NCI-H2227 (cell line): ENCODE results near the gene ABR.
"Not testable (repeated sequence)": the region's sequence is repeated elsewhere in the genome, so short reads cannot be mapped to it uniquely, and the experiment has no call there.

Source experiments
- DNase-seq: peaks from one replicate; lab custom pipeline; 2025; ENCODE audit not compliant: unreplicated experiment; lab: John Stamatoyannopoulos, UW

ABR gene

GRCh38 chr17:1050246-1050995 is 129.4 kb downstream of the ABR start:
- no peak for DNase-seq

- no peak for DNase-seq
Measured at GRCh38 chr17:1049446-1050225, 130.1 kb downstream of the ABR start.

GRCh38 chr17:1048516-1049115 is 131.2 kb downstream of the ABR start:
- not testable (repeated sequence) for DNase-seq

DNA sequence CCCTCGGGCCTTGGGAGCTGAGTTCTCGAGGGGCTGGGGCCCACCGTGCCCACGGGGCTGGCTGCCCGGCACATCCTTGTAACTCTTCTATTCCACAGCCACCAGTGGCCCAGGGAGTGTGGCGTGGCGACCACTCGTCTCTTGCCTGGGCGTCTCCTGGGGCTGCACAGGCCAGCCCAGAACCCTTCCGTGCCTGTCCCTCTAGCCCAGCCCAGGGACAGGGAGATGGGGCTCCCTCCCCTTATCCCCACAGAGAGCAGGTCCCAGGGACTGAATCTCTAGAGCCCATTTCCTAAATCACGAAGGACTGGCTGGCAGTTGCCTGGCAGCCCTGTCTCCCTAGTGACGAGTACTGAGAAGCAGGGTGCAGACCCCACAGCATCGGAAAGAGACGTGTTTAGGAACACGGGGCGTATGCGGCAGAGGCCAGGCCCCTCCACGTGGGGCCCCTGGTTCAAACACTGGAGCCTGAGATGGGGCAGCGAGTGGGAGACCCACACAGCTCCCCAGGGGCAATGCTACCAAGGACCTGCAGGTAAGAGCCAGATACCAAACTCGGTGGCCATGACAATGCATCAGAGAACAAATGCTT is 131.8 kb downstream of the ABR start:
- no peak for DNase-seq

- no peak for DNase-seq
Measured at GRCh38 chr17:1047177-1047878, 132.5 kb downstream of the ABR start.

DNA sequence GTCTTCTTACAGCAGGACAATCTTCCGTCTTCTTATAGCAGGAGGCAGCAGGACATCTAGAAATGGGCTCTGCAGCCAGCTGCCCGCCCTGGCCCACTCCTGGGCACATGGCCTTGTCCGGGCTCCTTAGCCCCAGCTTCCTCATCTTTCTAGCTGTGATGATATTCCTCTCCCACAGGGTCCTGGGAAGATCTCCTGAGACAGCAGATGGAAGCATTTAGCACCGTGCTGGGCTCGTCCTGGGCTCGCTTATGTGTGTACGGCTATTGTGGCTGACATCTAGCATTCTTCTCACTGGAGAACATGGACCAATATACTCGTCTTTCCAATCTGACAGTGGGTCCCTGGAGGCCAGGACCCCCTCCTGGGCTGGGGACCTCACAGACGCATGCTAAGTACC is 134.3 kb downstream of the ABR start:
- DNase-seq: no peak

- DNase-seq: not testable (repeated sequence)
Measured at GRCh38 chr17:1044387-1045009, 135.3 kb downstream of the ABR start.

DNA sequence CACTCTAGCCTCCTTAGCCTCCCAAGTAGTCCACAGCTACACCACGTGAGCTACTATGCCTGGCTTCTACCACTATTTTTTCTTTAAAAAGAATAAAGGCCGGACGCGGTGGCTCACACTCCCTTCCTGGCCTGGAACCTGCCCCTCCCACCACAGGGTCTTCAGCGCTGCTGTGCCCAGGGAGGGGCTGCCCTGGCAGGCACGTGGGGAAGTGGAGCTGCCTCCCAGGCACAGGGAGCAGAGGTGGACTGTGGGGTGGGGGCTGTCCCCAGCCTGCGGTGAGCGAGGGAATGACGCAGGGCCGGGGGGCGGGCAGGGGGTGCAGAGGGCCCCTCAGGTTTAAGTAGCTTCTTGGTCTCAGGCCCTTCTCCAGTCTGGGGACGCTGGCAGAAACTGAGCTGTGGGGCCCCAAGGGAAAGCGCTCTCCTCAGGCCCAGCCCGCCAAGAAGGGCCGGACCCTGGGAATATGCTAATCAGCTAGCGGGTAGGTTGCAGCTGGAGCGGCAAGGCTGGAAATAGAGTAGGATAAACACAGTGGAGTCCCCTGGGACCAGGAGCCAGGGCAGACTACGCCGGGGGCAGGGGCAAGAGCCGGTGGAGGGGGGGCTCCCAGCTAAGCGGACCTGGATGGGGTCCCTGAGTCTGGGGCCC is 136.1 kb downstream of the ABR start:
- no peak for DNase-seq

- no peak for DNase-seq
Measured at GRCh38 chr17:1042486-1042885, 137.3 kb downstream of the ABR start.

DNA sequence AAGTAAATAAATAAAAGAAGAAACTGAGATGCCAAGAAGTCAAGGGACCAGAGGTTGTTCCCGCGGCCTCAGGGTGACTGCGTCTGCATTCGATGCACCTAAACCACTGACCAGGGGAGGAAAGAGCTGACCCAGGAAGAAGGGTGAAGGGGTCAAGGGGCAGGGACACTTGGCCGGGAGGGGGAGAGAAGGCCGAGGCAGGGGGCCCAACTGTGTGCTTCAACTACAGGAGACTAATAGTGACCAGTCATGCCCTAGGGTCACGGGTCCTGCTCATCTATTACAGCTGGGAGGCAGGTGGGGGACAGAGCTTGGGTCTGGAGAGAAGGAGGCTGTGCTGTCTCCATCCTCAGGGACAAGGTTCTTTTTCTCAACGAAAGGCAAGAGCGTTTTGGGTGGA is 138.0 kb downstream of the ABR start:
- no peak for DNase-seq

DNA sequence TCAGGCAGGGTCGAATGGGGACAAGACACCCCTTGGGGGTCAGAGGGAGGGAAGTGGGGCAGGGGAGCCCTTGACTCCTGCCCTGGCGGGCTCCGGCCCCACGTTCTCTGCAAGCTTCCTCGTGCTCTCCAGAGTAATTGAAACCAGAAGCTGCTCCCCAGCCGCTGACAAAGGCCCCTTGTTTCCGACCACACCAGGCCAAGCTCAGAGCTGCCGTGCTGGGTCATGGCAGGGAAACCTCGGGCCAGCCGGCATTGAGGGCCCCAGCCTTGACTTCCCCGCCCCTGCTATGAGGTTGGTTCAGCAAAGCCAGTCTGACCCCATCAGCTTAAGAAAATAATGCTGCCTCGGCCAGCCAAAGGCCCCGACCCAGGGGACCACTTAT is 139.6 kb downstream of the ABR start:
- no peak for DNase-seq

DNA sequence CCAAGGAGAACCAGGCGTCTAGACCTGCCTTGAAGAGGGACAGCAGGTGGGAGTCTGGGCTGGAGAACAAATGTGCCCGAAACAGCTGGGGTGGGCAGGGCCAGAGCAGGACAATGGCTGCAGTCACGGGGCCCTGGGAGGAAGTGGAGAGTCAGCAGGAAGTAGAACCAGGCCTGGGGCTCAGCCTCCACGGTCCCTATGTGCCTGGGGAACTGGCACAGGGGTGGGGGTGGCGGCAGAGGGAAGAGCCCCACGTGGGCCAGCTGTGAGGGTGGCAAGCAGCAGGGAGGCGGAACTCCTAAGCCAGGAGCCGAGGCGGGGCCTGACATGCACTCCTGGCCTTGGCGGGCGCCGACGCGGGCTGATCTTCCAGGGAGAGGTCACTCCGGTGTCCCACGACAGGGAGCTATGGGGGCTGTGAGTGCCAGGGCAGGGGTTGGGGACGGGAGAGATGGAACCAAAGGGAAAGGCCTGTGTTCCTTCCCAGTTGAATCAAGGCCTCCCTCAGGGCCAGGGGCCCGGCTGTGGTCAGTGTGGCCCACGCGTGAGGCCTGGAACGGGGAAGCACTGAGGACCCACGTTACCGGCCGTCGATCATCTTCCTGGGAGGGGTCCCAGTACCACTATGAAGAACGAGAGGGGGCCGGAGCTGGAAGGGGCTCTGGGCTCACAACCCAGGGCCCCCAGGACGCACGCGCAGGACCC is 140.1 kb downstream of the ABR start:
- no peak for DNase-seq

- DNase-seq: no peak
Measured at GRCh38 chr17:1039123-1039507, 140.7 kb downstream of the ABR start.

DNA sequence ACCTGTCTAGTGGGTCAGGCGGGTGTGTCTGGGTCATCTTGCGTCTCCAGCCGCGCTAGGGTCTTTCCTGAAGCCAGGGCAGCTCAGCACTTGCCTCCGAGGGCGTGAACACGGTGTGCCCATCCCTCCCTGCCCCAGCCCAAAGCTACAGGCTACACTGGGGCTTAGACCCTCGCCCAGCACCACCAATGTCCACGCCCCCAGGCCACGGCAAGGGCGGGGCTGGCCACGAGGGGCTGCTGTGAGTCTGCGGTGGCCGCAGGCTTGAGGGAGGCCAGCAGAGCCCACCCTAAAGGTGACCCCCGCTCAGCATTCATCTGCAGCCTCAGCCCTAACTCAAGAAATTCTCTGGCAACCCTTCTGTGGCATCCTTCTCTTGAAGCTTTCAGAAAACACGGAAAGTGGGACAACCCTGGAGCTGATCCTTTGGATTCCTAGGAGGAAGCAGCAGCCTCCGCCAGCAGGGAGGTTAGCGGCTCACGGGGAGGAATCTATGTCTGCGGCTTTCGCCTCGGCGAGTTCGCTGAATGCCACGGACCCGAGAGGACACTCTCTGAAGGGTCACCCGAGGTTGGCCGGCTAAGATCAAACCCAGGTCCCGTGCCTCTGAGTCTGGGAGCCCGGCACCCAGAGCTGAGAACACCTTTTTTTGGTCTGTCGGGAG is 141.2 kb downstream of the ABR start:
- DNase-seq: no peak

DNA sequence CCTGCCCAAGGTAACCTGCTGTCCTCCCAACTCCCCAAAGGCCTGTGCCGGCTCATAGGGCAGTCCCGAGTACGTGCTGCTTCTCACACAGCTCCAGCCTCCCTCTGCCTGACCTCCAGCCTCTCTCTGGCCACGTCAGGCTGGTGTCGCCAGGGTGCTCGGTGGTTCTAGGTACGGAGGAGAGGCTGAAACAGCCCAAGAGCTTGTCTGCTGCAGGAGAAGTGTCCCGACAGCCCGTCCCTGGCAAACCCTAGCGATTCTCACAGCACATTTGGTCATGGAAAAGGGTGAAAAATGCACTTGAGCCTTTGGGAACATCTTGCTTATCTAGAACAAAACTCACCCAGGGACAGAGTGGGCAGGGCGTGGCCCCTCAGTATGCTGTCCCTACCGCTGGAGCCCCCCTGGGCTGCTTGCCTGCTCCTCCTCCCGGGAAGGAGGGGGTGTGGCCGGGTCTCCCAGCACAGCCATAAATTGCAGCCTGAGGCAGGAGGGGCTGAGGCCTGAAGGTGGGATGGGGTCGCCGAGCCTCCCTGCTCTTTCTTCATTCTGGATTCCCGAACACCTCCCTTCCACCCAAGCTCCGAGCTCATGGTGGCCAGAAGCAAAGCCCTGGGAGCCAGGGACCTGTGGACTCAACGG is 142.4 kb downstream of the ABR start:
- no peak for DNase-seq

GRCh38 chr17:1036845-1037237 is 142.9 kb downstream of the ABR start:
- DNase-seq: no peak

DNA sequence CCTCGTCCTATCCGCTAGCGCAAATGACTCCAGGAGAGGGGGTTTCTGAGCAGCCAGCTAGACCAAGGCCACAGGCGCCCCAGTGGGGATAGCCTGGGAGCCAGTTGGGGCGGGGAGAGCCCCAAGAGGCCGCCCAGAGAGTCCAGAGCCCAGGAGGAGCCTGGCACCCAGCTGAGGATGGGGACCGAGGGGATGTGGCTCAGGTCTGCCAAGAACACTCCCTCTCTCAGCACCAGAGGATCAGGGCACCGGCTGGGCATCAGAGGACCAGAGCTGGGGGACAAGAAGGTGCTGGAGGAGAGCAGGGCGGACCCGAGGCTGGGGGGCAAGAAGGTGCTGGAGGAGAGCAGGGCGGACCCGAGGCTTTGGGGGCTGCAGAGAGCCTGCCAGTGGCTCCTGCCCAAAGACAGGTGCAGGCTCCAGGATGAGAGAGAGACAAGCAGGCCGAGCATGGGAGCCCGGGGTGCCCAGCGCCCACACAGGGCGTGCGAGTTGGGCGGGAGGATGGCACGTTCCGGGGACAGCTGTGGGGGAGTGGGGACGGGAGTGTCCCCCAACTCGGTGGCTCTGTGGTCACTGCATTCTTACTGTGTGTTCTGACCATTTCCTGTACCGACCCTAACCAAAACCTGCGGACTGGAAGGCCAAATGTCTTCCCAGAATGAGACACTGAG is 143.5 kb downstream of the ABR start:
- DNase-seq: no peak

DNA sequence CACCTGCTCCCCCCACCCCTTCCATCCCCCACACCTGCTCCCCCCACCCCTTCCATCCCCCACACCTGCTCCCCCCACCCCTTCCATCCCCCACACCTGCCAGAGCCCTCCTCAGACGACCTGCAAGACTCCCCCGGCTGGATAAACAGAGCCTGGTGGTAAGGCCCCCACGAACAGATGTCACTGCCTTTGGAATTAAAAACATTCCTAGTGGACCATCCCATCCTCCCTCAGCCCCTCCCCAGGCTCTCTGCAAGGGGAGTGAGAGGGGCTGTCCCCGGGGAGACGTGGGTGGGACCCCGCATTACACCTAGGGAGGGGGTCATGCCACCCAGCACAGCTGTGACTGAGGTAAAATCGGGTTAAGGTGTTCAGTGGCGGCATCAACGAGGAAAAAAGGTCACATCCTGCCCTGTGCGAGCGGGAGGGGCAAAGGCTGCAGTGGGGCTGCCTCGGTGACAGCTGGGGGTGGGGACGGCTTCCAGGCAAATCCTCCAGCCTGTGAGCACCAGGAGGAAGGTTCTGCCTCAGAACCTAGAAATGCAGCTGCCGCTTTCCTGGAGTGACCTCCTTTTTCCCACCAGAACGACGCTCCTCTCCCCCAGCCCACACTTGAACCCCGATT is 144.1 kb downstream of the ABR start:
- DNase-seq: no peak
